NCI-H2171 (cell line): ENCODE results near the gene CHST6.
A peak's percentile ranks its signal among the peaks of the same experiment; 100 is the strongest.
"Not testable (repeated sequence)": the region's sequence is repeated elsewhere in the genome, so short reads cannot be mapped to it uniquely, and the experiment has no call there.

Source experiments
- DNase-seq: peaks from one replicate; lab custom pipeline; 2025; lab: John Stamatoyannopoulos, UW

CHST6 gene

DNA sequence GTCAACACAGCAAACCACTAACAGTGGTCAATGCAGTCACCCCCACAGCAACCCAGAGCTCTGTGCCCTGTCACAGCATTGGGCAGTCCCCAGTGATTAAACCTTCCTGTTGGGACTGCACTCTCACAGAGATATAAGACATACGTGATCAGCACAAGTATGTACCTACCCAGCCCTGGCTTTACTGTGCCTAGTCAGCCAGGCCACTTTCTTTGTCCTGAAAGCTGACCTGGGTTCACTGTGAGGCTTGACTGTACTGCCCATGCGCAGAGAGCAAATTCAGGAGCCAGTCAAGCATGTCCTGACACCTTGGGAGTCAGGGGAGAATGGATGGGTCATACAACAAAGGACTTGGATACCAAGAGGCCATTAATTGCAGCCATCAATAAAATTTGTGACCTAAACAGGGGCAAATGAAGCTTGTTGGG is 19.8 kb downstream of the CHST6 start:
- no peak for DNase-seq

DNA sequence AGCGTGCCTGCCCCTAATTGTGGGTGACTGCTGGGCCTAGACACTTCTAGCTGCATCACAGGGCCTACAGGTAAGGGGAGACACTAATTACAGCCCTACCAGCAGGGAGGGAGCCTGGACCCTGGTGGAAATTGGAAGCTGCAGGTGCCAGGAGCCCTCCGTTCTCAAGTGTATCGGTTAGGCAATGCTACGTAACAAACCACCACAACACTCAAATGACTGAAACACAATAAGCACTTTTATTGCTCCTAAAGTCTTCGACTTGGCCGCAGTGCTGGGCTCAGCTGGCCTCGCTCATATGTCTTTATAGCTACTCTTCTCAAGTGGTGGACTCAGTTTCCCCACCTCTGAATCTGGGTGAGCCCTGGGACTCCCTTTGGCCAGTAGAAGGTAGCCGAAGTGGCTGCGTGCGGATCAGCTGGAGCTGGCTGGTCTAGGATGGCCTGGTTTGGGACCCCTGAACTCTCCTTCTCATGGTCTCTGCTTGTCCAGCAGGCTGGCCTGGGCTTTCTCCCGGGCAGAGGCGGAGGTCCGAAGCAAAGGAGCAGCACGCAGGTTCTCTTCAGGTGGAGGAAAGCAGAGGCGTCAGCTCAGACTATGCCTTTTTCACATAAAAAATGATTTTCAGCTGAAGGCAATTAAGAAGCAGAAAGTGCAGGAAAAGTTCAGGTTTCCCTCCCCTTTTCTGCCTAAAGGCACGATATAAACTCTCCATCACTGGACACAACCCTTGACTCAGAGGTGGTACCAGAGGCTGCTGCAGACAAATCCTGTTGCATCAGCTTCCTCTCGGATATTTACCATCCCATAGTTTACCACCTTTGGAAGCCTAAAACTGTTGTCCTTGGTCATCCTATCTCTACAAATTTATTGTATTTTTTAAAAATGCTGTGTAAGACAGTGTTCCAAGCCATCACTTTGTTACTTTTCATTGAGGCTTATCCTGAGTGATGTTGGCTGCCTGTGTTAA is 22.0 kb downstream of the CHST6 start:
- no peak for DNase-seq

DNA sequence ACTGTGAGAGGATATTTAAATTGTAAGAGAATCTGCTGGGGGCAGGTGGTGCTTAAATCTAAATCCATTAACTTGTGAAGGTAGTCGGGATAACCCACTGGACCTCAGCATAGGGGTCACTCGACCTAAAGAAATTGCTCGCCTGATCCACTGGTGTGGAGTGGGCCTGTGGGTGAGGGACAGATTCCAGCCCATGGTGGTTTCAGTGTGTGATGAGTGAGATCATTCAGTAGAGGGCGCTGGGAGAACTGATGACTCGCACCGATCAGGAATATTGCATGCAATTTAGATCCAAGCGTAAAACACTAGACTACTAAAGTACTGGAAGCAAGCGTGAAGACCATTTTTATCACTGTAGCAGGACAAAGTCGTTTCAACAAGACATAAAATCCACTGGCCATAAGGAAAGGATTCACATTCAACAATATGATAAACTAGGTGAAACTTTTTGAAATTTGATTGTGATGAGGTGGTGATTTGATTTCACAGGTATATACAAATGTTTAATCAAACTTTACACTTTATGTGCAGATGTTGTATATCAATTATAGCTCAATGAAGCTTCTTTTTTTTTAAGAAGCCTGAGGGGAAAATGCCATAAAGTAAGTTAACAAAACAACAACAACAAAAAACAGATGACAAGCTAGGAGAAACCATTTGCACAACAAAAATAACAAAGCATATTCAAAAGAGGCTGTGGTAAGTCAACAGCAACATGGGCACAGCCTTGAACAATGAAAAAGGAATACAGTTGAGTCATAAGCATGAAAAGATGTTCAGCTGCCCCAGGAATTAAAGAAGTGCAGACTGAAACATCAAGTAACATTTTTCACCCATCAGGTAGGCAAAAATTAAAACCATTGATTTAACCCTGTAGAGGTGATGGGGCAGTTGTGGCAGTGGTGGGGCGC is 23.3 kb downstream of the CHST6 start:
- peak; percentile 29 for DNase-seq

DNA sequence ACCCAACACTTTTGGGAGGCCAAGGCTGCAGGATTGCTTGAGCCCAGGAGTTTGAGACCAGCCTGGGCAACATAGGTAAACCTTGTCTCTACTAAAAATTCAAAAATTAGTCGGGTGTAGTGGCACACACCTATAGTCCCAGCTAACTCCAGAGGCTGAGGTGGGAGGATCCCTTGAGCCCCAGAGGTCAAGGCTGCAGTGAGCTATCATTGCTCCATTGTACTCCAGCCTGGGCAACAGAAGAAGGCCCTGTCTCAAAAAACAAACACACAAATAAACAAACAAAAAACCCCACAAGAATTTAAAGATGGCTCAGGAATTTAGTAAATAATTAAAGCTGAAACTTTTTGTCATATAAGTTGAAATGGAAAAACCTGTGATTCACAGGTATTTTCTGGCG is 28.5 kb downstream of the CHST6 start:
- no peak for DNase-seq

DNA sequence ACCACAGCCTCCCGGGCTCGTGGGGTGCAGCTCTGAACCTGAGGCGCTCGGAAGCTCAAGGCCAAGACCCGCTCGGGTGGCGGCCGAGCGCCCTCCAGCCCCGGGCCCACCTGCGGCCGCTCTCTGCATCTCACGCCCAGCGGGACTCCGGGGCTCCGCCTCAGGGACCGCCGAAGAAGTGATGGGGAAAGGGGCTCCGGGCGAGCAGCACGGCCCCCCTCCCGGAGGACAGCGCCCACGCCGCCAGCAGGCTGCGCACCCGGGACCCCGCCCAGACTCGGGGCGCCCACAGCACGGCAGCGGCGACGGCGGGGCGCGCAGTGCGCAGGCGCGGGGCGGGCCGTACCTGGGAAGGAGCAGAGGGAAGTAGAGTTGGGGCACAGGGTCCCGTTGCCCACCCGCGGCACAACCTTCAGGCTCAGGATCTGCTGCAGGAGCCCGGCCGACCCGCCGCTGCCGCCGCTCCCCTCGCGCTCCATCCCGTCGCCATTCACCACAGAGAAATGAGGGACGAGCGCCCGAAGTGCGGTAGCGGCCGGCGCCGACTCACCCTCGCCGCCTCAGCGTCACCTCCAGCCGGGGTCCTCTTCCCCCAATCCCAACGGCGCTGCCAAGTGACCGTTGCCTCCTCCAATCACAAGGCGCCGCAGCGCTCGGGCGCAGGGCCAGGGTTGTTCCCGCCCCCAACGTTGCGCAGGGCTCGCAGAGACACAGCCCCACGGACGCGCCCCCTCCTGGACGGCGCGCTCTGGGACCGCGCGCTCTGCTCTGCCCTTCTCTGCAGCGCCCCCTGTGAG is 30.9 kb downstream of the CHST6 start, which contains the start of gene TMEM170A:
TSS of gene TMEM170A (minus strand) at position 568 of the 797 bp plus-strand sequence. CDS start at position 479, 89 bp downstream.
- peak; percentile 96 for DNase-seq

DNA sequence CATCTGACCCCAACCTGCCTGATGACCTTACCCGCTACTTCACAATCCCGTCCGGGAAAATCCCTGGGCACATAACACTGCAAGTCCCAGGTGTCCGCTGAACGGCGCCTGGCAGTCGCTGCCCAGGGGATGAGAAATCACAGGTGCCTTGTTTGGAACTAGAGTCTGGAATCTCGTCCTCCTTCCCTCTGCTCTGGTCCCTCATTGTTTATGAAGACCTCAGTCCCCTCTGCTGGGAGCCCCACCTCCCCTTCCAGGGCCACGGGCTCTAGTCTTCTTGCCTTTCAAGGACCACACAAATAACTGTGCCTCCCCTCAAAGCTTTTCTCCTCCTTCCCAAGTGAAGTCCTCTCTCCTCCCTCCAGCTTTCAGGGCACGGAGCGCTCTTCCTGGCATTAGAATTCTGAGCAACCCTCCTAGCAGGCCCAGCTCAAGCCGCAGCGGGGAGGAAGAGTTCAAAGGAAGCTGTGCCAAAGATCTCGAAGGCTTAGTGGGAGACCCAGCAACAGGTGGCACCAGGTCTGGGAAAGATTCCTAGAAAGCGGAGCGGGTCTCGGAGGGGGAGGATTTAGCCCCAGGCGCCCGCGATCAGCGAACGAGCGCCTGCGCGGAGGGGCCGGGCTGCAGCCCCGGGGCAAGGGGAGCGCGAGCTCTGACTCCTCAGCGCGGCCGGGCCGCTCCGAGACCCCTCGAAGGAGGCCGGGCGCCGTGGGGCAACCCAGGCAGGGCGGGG is 31.7 kb downstream of the CHST6 start:
- DNase-seq = peak; percentile 40

DNA sequence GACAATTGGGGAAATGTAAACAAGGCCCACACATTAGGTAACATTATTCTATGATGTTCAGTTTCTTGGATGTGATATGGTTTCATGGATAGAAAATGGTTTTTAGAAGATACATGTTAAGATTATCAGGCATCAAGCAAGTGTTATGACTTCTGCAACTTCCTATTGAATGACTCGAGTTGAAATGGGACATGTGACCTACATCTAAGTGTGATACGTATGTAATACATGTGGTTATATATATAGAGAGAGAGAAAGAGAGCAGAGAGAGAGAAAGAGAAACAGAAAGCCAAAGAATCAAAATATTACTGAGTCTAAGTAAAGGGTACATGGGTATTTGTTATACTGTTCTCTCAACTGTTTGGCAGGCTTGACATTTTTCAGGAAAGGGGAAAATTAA is 32.4 kb downstream of the CHST6 start:
- DNase-seq = no peak

DNA sequence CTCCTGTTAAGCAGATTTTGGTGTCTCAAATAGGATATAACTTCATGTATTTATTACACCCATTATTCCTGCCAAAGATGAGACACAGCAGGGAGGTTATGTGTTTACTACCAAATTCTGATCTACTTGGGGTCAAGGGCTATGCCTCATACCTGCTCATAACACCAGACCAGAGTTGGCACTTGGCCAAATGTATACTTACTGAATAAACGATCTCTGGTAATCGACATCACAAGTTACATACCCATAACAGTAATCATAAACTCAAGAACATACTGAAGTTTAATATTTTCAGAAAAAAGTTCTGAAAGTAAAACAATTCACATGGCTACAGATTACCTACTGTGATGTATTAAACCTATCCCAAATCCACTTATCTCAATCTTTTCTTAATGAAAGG is 33.7 kb downstream of the CHST6 start:
- DNase-seq = no peak

DNA sequence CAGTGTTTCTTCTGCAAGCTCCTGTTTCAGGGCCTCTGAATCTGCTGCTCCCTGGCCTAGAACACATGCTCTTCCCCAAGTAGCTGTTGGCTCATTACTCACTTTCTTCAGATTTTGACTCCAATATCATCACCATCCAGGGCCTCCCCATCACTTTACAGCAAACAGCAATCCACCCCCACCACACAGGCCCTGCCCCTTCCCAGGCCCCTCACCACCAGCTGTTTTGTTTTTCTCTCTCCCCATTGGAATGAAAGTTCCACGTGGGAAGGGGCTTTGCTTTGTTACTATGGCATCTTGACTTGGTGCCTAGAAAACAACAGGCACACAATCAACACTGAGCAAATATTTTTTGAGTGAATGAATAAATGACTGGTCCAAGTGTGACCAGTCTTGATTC is 34.8 kb downstream of the CHST6 start:
- no peak for DNase-seq

DNA sequence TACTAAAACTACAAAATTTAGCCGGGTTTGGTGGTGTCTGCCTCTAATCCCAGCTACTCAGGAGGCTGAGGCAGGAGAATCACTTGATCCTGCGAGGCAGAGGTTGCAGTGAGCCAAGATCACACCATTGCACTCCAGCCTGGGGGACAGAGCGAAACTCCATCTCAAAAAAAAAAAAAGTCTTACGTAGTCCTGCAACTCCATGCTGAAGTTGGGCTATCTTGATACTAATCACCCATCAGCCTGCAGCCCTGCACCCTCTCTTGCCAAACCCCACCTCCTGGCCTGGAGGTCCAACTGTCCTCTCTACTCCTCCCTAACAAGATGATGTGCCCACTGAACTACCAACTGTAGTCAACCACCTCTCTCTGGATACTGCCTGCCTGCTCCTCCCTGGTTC is 35.5 kb downstream of the CHST6 start:
- no peak for DNase-seq

DNA sequence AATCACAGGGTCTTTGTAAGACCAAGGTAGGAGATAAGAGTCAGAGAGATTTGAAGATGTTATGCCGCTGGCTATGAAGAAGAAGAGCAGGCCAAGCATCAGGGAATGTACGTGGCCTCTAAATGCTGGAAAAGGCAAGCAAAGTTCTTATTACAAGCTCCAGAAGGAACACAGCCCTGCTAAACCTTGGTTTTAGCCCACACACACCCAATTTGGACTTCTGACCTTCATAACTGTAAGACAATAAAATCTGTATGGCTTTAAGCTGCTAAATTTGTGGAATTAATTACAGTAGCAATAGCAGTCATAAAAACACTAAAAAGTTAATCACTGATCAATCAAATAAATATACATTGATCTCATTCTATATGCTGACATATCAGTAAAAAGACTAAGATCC is 36.8 kb downstream of the CHST6 start:
- DNase-seq = no peak

DNA sequence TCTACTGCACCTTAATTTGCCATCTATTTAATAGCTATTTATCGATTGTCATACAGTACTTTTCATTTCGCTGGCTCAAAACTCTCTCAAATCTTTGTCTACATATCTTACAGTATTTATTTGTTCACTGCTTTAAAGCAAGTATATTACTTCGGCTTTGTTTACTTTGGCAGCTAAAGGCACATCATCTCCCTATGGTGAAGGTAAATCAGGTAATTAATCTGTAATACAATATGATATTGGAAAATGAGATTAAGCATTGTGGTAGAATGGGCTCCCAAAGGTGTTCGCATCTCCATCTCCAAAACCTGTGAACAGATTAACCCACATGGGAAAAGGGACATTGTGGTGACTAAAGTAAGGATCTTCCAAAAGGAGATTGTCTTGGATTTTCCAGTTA is 37.2 kb downstream of the CHST6 start:
- no peak for DNase-seq

DNA sequence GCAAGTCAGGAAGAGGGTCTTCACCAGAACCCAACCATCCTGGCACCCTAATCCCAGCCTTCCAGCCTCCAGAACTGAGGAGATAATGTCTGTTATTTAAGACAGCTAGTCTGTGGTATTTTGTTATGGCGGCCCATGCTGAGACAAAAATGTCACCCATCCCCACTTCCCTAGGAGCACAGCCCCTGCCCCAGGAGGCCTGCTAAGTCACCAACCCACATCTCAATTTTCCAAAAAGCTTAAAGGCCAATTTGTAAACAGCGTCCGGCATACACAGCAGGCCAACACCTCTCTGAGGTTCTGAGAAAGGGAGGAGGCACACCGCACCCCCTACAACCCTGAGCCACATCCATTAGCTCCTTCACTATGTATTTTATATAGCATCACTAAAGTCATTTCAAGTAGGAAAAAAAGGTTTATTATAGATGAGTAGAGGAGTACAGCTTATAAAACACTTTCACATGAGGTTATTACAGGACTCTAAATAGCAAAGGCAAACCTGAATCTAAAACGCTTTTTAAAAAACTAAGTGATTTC is 37.7 kb downstream of the CHST6 start:
- DNase-seq = no peak

DNA sequence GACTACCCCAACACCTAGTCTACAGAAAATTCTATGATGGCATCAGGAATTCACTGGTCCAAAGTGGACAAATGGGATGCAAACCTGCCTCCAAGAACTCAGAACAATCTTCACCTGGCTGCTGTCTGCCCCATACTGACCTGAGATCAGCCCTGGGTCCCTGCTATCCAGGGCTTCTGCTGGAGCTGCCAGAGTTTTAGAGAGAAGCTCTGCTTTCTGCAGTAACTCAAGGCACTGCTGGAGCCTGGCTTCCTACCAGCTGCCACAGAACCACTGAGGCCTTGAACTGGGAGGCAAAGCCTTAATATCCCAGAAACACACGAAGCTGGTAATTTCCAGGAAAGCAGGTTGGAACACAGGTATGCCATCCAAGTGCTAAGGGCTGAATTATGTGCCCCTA is 38.3 kb downstream of the CHST6 start:
- no peak for DNase-seq

DNA sequence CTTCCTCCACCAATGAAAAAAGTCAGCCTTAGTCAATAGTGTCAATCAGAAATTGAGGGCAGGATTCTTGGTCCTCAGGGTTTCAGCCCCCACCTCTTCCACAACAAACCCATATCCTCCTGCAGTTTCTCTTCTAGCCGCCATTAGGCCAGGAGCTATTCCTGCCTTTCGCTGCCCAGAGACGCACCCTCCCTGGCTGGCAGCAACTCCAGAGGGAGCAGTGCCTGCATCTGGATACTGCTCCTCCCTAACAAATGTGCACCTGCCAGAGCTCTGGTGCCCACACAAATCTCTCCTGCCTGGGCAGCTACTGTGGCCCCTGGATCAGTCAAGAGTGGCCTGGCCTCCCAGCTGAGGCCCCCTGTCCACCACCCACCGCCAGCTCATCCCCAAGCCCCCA is 38.8 kb downstream of the CHST6 start:
- not testable (repeated sequence) for DNase-seq

DNA sequence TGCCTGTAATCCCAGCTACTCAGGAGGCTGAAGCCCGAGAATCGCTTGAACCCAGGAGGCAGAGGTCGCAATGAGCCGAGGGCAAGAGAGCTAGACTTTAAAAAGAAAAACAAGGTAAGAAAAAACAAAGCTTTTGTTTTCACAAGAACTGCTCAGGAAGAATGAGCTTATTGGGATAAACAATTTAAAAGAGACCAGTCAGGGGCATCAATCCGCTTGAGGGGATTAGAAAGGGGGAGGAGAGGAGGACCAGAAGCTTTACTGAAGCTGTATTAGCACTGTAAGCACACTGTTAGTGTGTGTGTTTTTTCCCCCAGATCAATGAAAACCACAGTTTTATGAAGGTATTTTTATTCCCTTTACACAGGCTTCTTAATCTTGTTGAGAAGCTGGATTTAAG is 39.6 kb downstream of the CHST6 start:
- no peak for DNase-seq

DNA sequence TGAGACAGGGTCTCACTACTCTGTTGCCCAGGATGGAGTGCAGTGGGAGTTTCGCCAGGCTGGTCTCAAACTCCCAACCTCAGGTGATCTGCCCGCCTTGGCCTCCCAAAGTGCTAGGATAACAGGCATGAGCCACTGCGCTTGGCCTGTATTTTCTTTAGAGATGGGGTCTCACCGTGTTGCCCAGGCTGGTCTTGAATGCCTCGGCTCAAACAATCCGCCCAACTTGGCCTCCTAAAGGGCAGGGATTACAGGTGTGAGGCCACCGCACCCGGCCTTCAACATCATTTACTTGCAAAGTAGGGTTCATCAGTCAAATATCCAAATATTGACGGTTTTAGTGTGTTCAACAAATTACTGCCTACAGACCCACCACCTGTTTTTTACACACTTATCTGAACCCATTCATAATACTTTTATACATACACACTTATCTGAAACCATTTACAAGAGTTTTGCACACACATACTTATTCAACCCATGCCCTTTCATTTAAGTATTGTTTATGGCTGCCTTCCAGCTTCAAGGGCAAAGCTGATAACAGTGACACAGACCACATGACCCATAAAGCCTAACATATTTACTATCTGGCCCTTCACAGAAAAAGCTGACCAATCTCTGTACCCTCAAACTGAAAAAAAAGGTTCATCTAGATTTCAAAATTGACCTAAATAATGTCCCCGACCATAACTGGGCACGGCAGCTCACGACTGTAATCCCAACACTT is 42.6 kb downstream of the CHST6 start:
- no peak for DNase-seq

DNA sequence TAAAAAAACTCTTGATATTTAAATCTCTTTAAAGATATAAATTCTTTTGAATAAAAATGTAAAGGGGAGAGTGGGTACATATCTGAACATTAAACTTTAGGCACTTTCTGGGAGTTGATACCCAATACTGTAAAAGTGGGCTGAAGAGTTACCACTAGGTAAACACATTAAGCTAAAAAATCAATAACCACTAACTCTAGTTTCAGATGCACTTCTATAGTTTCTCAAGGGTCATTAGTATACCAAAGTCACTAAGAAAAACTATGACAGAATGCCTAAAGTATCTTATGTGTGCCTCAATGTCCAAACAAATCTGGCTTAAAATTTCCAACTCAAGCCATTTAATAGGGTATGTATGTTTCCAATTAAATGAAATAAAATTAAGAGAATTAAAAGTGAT is 48.8 kb downstream of the CHST6 start:
- no peak for DNase-seq

DNA sequence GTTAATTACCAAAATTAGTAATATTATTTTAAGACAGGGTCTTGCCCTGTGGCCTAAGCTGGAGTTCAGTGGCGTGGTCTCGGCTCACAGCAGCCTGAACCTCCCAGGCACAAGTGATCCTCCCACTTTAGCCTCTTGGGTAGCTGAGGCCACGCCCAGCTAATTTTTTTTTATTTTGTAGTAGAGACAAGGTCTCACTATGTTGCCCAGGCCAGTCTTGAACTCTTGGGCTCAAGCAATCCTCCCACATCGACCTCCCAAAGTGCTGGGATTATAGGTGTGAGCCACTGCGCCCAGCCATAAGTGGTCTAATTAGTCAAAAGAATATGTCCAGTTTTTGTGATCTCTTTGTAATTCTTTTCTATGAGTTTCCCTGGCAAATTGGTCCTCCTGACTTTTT is 49.9 kb downstream of the CHST6 start:
- no peak for DNase-seq

DNA sequence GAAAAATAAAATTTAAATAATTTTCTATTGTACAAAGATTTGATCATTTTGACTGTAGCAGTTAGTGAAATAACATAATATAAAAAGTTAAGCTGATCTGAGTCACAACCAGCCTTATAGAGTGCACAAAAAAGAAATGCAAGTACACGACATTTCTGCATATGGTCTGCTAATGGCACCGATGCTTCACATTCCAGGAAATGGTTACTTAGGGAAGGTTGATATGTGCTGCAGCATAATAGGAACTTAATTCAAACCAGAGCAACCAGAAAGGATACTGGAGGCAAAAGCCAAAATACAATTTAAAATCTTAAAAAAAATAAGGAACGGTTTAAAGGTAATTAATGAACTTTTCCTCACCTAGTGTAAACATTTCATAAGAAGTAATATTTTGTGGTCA is 51.9 kb downstream of the CHST6 start:
- DNase-seq = no peak
